HT1080 (cell line): ENCODE measurements around the gene MTCL3.

ENCODE experiments used
- DNase-seq: peaks from one replicate; pipeline ENCODE4 v3.0.0-alpha.2; 2015; ENCODE audit warnings: low read depth

The MTCL3 gene

GRCh38 chr6:127515234-127515793, 3.8 kb downstream of the MTCL3 start:
- DNase-seq, result no peak

GRCh38 chr6:127514773-127515227, 4.3 kb downstream of the MTCL3 start:
- no peak for DNase-seq

GRCh38 chr6:127514179-127514772, 4.9 kb downstream of the MTCL3 start:
- no peak for DNase-seq

- no peak for DNase-seq
Measured at GRCh38 chr6:127513425-127513824, 5.7 kb downstream of the MTCL3 start.

GRCh38 chr6:127510876-127511275, 8.3 kb downstream of the MTCL3 start:
- no peak for DNase-seq

GRCh38 chr6:127506894-127507293, 12.2 kb downstream of the MTCL3 start:
- DNase-seq, result no peak

- no peak for DNase-seq
Measured at GRCh38 chr6:127503022-127503421, 16.1 kb downstream of the MTCL3 start.

GRCh38 chr6:127497410-127497809, 21.7 kb downstream of the MTCL3 start:
- DNase-seq, result no peak

GRCh38 chr6:127496471-127496870, 22.7 kb downstream of the MTCL3 start:
- DNase-seq, result no peak

- no peak for DNase-seq
Measured at GRCh38 chr6:127494240-127494767, 24.8 kb downstream of the MTCL3 start.

- no peak for DNase-seq
Measured at GRCh38 chr6:127489248-127489647, 29.9 kb downstream of the MTCL3 start.

GRCh38 chr6:127486934-127487333, 32.2 kb downstream of the MTCL3 start:
- DNase-seq, result no peak

- DNase-seq, result peak; percentile 60
Measured at GRCh38 chr6:127484212-127484863, 34.8 kb downstream of the MTCL3 start.

GRCh38 chr6:127483399-127484055, 35.6 kb downstream of the MTCL3 start:
- DNase-seq, result no peak

GRCh38 chr6:127482325-127482724, 36.8 kb downstream of the MTCL3 start:
- no peak for DNase-seq

- DNase-seq, result peak; percentile 79
Measured at GRCh38 chr6:127481628-127482027, 37.5 kb downstream of the MTCL3 start.

GRCh38 chr6:127481111-127481510, 38.0 kb downstream of the MTCL3 start:
- no peak for DNase-seq

- no peak for DNase-seq
Measured at GRCh38 chr6:127477658-127478057, 41.5 kb downstream of the MTCL3 start.

- no peak for DNase-seq
Measured at GRCh38 chr6:127475823-127476176, 43.3 kb downstream of the MTCL3 start.

GRCh38 chr6:127475135-127475822, 43.9 kb downstream of the MTCL3 start:
- no peak for DNase-seq

GRCh38 chr6:127471379-127472255, 47.5 kb downstream of the MTCL3 start:
- no peak for DNase-seq
